Measurements from ENCODE around the gene XPC.

XPC gene

DNA sequence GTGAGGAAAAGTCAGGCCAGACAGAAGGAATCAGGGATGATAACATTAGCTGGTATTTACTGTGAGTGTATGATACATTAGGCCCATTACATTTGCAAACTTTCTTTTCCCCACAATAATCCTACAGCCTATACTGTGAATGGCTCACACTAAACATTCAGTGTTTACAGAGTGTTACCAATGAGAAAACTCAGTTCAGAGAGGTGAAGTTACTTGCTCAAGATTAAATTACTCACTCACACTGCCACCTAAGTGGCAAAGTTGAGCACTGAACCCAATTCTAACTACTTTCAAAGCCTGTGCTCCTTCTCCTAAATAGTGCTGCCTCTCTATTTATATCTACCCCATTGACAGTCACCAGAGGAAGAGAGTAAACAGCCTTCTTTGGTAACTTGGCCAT is 8.5 kb downstream of the XPC start:
- DNase-seq, result no peak

DNA sequence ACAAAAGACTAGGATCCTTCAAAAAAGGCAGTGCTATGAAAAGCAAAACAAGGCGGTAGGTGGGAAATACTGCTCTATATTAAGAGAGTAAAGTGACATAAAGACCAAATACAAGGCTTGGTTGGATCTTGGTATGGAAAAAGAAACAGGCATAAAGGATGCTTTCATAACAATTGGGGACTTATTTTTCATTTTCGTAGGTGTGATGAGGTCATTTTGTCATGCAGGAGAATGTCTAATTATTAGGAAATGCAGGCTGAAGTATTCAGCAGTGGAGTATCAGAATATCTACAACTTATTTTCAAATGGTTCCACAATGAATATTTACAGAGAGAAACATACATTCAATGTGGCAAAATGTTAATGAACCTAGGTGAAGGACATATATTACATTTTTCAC is 9.0 kb downstream of the XPC start:
- DNase-seq, result no peak

DNA sequence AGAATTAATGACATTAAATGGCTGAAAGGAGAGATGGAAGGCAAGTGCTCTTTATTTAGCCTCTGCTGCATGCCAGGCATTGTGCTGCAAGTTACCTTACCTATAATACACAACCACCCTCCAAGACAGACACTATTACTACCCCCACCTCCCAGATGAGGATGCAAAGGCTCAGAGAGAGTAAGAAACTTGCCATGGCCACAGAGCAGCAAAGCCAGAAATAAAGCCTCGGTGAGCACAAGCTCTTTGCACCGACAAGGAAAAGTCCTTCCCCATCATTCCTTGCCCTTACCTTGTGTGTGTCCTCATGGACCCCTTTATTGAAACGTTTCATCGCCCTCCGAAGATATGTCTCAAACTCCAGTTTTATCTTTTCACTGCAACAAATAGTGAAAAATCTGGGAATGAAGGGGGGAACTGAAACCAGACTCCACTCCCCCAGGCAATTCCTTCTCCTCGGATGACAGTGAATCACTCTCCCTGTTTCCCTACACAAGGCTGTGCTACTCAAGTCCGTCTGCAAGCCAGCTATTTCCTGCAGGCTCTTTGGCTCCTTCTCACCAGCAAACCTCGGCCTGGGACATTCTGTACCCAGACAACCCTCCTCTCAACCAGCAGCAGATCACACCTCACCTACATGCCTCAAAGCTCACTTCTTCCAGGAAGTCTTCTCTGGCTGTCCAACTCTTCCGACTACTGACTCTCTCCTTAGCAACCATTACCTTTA is 11.4 kb downstream of the XPC start:
- no peak for DNase-seq

DNA sequence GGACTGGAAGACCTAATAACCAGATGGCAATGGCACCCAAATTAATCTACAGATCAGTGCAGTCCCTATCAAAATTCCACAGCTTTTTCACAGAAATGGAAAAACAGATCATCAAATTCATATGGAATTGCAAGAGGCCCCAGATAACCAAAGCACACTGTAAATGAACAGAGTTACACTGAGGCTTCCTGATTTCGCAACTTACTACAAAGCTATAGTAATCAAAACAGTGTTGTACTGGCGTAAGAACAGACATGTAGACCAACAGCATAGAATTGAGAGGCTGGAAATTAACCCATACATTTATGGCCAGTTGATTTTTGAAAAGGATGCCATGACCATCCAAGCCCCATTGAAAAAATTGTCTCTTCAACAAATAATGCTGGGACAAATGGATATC is 16.2 kb downstream of the XPC start:
- no peak for DNase-seq

DNA sequence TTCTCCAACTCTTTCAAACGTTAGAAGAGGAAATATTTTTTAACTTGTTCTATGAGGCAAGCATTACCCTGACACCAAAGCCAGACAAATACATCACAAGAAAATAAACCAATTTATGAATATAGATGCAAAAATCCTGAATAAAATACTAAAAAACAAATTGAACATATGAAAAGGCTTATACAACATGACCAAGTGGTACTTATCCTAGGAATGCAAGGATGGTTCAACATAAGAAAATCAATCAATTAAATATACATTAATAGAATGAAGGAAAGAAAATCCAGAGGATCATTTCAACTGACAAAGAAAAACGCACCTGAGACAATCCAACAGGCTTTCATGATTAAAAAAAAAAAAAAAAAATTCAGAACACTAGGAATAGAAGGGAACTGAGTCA is 17.1 kb downstream of the XPC start:
- DNase-seq, result no peak

DNA sequence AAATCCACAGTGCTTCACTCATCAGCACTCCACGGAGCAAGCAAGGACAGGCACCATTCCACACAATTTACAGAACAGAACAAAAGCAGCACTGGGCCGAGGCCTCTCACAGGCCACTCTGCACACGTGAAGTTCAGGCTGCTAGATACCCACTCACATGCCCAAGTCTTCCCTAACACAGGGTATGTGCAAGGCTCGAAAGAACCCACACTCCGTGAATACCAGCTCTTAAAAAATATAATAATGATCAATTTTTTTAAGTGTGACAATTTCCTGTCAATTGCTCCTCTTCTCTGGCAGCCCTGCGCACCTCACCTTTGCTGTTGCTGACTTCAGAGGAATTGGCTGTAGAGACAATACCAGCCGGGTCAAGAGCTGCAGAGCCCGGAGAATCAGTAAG is 19.0 kb downstream of the XPC start:
- no peak for DNase-seq

DNA sequence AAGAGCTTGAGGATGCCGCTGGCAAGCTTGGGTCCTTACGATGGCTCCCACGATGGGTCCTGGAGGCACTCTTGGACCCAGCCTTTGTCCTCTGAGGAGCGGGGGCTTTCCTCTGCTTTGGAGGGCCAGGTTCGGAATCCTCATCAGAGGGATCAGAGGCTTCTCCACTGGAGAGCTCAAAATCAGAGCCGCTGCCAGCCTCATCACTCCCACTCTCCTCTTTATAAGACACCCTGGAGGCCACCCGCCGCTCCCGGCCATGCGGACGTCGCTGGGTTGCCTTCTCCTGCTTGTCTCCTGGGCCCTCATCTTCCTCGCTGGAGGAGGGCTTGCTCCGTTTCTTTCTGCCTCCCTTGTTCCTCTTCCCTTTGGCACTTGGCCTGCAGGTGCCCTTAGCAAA is 20.0 kb downstream of the XPC start:
- DNase-seq, result no peak

DNA sequence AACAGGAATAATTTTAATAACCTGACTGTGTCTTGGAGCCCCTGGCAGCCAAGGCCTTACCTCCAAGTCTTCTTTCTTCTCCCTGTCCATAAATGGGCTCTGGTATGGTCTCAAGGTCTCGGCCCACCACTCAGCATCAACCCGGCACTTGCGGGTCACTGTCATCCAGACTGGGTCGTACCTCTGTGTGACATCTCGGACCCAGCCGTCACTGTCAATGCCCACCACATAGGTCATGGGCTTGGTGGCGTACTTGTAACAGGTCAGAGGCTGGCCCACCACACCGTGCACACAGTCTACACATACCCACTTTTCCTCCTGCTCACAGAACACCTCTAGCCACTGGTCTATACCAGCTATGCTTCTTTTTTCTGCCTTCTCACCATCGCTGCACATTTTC is 20.4 kb downstream of the XPC start:
- no peak for DNase-seq

DNA sequence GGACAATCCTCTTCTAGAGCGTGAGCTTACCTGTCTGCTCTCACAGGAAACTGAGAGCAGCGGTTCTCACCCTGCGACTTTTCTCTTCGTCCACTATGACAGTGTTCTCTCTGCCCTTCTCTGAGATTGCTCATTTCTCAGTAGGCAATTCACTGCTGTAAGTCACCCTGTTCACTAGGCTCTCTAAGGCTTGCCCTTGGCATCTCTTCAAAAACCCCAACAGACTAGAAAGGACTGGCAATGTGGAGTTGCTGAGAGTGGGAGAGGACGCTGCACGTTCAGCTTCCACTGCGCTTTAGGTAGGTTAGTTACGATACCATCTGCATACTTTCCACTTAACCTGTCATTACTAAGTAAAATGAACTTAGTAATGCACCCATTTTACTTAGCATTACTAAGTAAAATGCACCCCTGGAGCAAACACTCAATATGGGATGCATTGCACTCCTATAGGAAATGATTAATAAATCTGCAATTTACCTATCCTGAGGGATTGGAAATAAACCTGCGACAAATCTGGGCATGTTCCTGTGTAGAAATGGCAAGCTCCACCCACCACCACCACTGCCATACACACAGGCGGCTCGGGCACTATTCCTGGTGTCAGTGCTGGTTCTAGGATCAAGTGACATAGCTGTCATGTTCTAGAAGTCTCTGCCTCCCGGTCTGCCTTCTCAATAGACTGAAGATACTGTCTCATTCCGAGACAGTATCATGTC is 21.4 kb downstream of the XPC start:
- no peak for DNase-seq

DNA sequence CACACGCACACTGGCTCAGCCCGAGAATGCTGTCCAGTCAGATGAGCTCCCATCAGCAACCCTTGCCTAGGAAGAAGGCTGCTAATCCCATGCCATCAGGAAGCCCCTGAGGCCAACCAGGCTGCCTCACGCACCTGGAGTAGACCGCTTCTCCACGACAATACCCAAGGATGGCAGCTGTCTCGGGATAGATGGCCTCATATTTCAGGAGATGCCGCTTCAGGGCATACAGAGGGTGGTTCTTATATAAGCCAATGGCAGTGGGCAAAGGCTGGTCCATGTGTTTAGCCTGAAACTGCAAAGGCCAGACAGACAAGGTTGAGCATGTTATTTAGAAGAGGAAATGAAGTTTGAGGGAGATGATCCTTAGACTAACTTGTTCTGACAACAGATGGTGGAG is 22.2 kb downstream of the XPC start:
- no peak for DNase-seq

DNA sequence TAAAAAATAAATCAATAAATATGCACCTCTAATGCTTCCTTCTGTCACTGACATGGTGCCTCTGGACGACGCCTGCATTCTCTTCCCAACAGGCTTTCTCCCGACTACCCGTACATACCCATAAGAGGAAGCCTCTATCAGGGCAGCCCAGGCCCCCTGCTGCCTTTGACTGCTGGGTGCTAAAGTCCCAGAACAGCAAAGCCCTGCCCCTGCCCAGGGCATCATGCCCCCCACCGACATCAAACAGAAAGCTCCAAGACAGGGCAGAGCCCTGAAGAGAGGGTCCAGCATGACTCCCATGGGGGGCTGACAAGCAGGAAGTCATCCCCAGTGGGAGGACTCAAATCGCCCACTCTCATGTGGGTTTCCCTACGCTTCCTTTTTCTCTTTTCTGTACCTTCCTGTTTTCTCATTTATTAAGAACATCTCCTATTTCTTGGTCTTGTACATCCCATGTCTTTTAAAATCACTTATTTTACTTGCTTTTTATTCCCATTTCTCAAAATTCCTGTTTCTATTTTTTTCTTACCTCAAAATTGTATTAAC is 23.4 kb downstream of the XPC start:
- DNase-seq, result no peak

DNA sequence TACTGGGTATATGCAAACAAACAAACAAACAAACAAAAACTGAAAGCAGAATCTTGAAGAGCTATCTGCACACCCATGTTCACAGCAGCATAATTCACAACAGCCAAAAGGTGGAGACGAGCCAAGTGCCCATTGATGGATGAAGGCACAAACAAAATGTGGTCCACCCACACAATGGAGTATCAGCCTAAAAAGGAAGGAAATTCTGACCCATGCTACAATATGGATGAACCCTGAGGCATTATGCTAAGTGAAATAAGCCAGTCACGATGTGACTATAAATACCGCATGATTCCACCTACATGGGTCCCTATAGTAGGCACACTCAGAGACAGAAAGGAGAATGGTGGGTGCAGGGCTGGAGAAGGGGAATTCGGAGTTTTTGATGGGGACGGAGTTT is 24.1 kb downstream of the XPC start:
- no peak for DNase-seq

DNA sequence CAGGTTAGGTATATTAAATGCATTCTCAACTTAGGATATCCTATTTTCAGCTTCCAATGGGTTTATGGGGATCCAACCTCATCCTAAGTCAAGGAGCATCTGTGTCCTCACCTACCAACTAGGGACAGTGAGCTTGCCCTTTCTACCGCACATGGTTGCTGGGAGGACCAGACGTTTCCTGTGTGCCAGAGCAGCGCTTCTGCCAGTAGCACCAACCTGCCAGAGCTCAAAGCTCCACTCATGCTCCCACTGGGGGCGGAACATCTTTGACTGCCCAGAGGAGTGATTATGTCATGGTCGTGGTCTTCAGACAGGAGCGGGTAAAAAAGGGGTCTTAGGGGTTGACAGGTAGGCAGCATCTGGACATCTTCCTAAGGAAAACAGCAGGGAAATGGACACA is 24.7 kb downstream of the XPC start:
- DNase-seq, result no peak

DNA sequence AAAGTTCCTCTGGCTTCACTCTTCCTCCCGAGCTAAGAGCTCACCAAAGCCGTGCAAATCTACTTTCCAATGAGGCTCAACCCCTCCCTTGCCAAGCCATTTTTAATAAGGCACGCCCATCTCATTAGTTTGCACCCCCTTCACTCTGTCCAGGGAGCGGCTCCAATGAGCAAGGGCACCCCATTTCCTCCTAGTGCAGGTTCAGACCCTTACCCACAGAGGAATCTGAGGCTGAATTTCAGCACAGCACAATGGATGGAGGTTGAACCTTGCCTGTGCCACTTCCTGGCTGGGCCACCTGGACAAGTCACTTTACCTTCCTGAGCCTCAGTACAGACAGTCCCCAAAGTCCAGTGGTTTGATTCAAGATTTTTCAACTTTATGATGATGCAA is 25.4 kb downstream of the XPC start:
- DNase-seq, result no peak

DNA sequence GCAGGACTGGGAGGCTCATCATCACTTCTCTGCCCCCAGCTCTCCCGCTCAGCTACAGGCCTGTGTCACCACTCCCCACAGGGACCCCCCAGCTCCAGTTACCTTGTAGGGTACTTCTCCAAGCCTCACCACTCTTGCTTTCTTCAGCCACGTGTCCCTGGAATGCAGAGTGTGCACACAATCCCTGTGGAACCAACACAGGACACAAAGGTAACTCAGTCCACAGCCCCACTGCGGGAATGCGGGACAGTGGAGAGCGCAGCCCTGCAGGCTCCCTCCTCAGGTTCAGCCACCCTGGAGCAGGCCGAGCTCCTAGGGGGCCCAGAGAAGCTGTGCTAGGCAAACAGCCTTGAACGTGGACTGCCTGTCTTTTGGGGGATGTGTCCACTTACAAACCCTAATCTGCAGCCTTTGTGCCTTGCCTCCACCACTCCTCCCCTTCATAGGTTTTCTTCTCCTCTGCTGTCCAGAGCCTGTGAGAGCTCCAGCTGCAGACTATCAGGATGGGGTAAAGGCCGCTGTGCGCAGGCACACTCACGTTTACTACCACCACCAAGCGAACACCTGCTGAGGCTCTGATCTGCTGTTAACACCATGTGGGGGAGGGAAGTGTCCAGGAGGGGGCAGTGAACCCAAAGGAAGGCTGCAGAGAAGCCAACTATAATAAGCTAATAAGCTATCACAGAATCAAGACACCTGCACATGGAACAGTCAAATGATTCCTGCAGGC is 26.0 kb downstream of the XPC start:
- DNase-seq, result no peak

DNA sequence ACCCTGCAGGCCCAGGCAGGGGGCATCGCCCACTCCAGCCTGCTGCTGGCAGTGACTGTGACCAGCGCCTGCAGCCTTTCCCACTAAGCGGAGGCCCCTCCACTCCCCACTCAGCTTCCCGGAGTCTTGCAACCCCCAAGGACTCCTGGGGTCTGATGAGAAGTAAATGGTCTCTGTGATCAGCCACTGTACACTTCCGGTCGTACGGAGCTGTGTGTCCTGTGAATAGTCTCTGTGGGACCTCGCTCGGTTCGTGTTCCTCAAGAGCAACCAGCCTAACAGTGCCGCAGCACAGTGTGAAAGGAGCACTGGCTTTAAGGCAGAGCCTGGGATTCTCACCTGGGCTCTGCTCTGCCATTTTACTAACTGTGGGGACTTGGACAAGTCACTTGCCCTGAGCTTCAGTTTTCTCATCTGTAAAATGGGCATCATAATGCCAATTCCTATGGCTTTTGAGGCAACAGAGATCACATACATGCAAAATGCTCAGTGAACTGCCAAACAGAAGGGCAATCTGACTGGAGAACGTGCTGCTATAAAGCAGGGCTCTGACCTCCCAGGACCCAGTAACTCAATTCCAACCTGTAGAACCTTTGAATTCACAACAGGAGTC is 26.8 kb downstream of the XPC start:
- no peak for DNase-seq

DNA sequence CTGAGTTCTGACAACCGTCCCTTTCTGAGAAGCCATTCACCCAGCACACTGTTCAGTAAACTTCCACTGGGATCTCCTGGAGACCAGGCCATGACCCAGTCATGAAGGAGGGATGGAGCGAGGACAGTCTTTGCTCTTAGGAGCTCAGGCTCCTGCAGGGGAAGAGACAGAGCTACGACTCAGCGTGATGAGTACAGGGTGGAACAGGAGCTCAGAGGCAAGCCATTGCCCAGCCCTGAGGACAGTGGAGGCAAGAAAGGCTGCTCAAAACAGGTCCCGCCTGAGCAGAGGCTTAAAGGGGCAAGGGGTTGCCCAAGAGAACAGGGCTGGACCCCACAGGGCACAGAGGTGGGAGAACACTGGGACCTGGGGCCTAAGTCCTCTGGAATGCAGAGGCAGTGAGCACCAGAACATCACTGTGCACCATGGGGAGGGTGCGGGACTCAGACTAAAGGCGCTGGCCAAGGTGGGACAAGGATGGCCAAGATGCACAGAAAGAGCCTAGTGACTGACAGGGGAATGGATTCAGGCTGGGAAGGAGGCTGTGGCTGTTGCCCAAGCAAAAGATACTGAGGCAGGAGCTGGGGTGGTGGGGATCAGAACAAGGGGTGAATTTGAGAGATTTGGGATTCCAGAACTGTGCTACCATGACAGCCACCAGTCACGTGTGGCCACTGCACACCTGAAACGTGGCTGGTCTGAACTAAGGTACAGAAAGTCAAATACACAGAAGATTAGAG is 27.7 kb downstream of the XPC start:
- DNase-seq, result no peak

DNA sequence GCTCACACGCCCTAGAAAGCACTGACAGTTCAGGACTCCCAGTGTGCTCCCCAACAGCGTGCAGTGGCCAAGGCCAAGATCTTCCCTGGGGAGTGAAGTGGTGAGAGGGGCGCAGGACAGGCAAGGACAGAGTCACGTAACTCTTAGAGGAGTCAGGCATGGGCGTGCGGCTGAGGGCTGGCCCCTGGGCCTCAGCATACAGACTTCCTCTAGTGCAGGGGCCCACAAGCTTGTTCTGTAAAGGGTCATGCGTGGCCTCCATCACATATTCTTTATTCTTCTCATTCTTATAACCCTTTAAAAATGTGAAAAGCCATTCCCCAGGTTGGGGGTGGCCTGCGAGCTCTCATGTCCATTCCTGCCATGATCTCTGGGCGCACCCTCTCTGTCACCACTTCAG is 28.3 kb downstream of the XPC start:
- no peak for DNase-seq

DNA sequence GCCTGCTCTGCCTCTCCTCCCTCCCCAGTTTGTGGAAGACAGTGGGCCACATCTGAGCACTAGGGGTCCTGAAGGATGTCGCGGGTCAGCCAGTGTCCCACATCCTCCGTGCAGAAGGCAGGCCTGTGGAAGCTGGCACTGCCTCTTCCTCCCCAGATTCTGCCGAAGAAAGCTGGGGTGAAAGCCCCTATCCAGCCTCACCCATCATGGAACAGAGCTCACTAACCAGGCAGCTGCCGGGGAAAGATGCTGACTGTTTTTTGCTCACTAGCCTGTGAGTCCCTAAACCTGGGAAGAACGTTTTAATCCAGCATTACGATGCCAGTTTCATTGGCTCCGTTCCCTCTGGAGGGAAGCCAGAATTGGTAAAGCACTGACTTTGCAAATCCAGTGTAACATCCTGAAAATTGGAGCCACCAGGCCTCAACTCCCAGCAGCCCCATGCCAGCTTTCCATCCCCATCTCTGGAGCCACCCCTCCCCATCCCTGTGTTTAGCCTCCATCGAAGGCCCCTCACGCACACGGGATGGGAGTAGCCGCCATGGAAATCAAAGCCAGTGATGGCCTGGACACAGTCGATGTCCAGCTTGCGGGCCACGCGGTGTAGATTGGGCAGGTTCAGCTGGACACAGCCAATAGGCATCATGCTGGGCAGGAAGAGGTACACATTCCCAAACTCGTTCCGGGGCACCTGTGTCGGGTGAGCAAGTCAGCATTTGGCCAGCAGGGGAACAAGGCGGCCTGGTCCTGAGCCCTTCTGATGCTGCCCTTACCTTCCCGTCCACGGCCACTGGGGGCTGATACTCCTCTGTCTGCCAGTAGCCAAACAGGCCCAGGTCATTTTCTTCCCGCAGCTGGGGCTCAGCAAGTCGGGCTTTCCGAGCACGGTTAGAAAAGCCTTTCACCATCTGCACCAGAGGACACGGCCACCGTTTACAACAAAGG is 30.1 kb downstream of the XPC start:
- no peak for DNase-seq

DNA sequence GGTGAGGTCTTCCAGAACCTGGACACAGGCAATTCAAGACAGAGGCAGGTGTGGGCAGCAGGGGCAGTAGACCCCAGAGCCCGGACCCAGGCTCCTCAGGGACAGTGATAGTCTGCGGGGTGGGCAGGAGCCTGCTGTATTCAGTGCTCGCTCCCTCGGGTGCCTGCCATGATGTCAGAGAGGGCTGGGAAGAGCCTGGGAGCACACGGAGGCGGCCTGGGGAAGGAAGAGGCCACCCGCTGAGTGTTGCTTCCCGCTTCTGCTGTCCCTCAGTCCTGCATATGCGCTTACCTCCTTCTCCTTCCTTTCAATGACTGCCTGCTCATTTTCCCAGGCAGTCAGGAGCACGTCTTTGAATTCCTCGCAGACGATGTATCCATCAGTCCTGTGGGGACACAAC is 30.8 kb downstream of the XPC start:
- no peak for DNase-seq

DNA sequence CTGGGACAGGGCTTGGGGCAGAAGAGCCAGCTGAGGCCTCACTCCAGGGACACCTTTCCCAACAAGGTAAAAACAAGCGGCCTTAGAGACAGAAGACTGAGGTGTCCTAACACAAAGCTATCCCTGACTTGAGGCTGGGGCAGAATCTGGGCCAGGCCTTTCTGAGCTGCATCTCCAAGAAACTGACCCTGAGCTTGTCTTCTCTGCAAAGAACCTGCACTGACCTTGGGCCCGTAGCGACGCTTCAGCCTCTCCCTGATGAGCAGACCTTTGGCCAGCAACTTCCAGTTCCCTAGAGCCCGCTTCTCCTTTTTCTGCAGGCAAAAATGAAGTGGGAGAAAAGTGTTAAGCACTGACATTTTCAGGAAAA is 31.4 kb downstream of the XPC start:
- no peak for DNase-seq

Measured in stimulated activated CD4-positive, alpha-beta T cell treated with anti-CD3 and anti-CD28 coated beads, Interleukin-15, amount 100 ng/mL, for 24 hours (primary cell).